CD4-positive, alpha-beta memory T cell (primary cell): ENCODE measurements around the gene HOXD11. TPM values are rescaled to one million over a fixed set of nuclear protein-coding genes. Genes with fewer than 3 reads are reported as not detected.
A peak's percentile ranks its signal among the peaks of the same experiment; 100 is the strongest.

Experiments
- CTCF ChIA-PET: fragments of 350-600 bp; sonication (Branson Sonifier 250); formaldehyde crosslinking; loops from one replicate; lab custom pipeline; 2021; ENCODE audit warnings: inconsistent platforms; ENCODE audit not compliant: partially characterized antibody; lab: Charles Lee
- POLR2A ChIA-PET: fragments of 350-600 bp; sonication (Branson Sonifier 250); formaldehyde crosslinking; loops from one replicate; lab custom pipeline; 2021; ENCODE audit not compliant: partially characterized antibody; lab: Charles Lee
- DNase-seq, 5 donors: peaks; one replicate each; pipeline versions ENCODE4 v3.0.0 to v3.0.0-alpha.2; 2020 to 2022; ENCODE audit warnings: mixed read lengths in 1 of 5
- H3K27ac ChIP-seq: one replicate; pipeline ENCODE4 v1.7.0; 2013; ENCODE audit warnings: low read depth, low read length
- H3K27me3 ChIP-seq: 2 replicates; pipeline ENCODE4 v1.7.0; 2013; ENCODE audit warnings: mild to moderate bottlenecking, low read length, moderate library complexity; ENCODE audit not compliant: insufficient read depth
- H3K36me3 ChIP-seq: 2 replicates; pipeline ENCODE4 v1.7.0; 2013; ENCODE audit warnings: mild to moderate bottlenecking, low read length, moderate library complexity; ENCODE audit not compliant: insufficient read depth
- H3K4me1 ChIP-seq: 2 replicates; pipeline ENCODE4 v1.7.0; 2013; ENCODE audit warnings: mild to moderate bottlenecking, low read length, moderate library complexity; ENCODE audit not compliant: insufficient read depth
- H3K4me3 ChIP-seq, 2 donors: one replicate each; pipeline ENCODE4 v1.7.0; 2013; ENCODE audit warnings: low read length in 2 of 2, mild to moderate bottlenecking in 1 of 2
- H3K9me3 ChIP-seq, 2 donors: one replicate each; pipeline ENCODE4 v1.7.0; 2013; ENCODE audit warnings: low read length in 2 of 2, control low read depth in 1 of 2; ENCODE audit not compliant: control insufficient read depth in 1 of 2
- H3K27ac Mint-ChIP-seq, 7 donors: one replicate each; pipeline ENCODE4 v1.8.0; 2020 to 2021; ENCODE audit warnings: mixed read lengths in 7 of 7, mild to moderate bottlenecking in 6 of 7, inconsistent platforms in 3 of 7, moderate library complexity in 3 of 7
- H3K27me3 Mint-ChIP-seq, 2 donors: one replicate each; pipeline ENCODE4 v1.8.0; 2020 to 2021; ENCODE audit warnings: mixed read lengths in 2 of 2
- H3K36me3 Mint-ChIP-seq, 2 donors: one replicate each; pipeline ENCODE4 v1.8.0; 2020 to 2021; ENCODE audit warnings: mixed read lengths in 2 of 2, inconsistent platforms in 1 of 2, mild to moderate bottlenecking in 1 of 2
- H3K4me1 Mint-ChIP-seq, 4 donors: one replicate each; pipeline ENCODE4 v1.8.0; 2020 to 2021; ENCODE audit warnings: mixed read lengths in 4 of 4, mild to moderate bottlenecking in 1 of 4
- H3K4me3 Mint-ChIP-seq, 8 donors: one replicate each; pipeline ENCODE4 v1.8.0; 2020 to 2021; ENCODE audit warnings: mixed read lengths in 8 of 8, mild to moderate bottlenecking in 7 of 8, moderate library complexity in 6 of 8, inconsistent platforms in 3 of 8
- H3K9me3 Mint-ChIP-seq, 8 donors: one replicate each; pipeline ENCODE4 v1.8.0; 2020 to 2021; ENCODE audit warnings: mixed read lengths in 8 of 8, mild to moderate bottlenecking in 5 of 8, inconsistent platforms in 3 of 8, moderate library complexity in 1 of 8
- intact Hi-C: fragments of 100-400 bp; cut with micrococcal nuclease; formaldehyde crosslinking; loops from one replicate; pipeline ENCODE4 v1.15.1; 2023
- polyA plus RNA-seq, 2 donors: library from polyadenylated mRNA; unstranded; fragments of 300-500 nt; fragmentation: Illumina TruSeq; gene quantifications; one replicate each; pipeline ENCODE4 v1.2.3, GENCODE V29; 2021
- total RNA-seq, 2 experiments: library from RNA; stranded (reverse); gene quantifications; one replicate each; pipeline ENCODE4 v1.2.3, GENCODE V29; 2021

The HOXD11 gene
- total and polyA plus RNA-seq, 4 experiments from 2014 or later, result not detected

DNA sequence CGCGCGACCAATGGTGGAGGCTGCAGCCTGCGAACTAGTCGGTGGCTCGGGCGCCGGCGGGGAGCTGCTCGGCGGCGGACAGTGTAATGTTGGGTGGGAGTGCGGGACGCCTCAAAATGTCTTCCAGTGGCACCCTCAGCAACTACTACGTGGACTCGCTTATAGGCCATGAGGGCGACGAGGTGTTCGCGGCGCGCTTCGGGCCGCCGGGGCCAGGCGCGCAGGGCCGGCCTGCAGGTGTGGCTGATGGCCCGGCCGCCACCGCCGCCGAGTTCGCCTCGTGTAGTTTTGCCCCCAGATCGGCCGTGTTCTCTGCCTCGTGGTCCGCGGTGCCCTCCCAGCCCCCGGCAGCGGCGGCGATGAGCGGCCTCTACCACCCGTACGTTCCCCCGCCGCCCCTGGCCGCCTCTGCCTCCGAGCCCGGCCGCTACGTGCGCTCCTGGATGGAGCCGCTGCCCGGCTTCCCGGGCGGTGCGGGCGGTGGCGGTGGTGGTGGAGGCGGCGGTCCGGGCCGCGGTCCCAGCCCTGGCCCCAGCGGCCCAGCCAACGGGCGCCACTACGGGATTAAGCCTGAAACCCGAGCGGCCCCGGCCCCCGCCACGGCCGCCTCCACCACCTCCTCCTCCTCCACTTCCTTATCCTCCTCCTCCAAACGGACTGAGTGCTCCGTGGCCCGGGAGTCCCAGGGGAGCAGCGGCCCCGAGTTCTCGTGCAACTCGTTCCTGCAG is 15.8 kb downstream of the HOXD11 start, which contains the start of gene HOXD9:
TSS of gene HOXD9 (plus strand) at position 37 of the 728 bp plus-strand sequence. CDS start at position 87, 50 bp downstream.
- Histone ChIP-seq H3K27ac (no peak within 1 kb of the TSS), H3K27me3 (peaks cover 82% of the 10 kb centered on the region), H3K9me3 (no peaks in the 10 kb centered on the region), H3K36me3 (no peaks in the 10 kb centered on the region), H3K4me1 (peaks cover 19% of the 10 kb centered on the region), H3K4me3 (no peak within 1 kb of the TSS)
- no peak for DNase-seq
- CTCF ChIA-PET, result interaction anchor here (0.7 kb wide), 1 partner anchor 431 kb away, joined by 3 read pairs; no protein-coding TSS in a partner anchor
- Mint-ChIP-seq H3K4me3 (peak within 1 kb of the TSS; percentile 33 to 81 (median 64)), H3K36me3 (peaks cover 0 to 6% of the 10 kb centered on the region in 2 donors), H3K27ac (peak within 1 kb of the TSS in 2 of 7 donors; percentile 75 to 89), H3K4me1 (peaks cover 2 to 32% (median 14%) of the 10 kb centered on the region in 4 donors), H3K27me3 (peaks cover 69 to 71% of the 10 kb centered on the region in 2 donors), H3K9me3 (peaks cover 2 to 25% (median 9%) of the 10 kb centered on the region in 8 donors)
- intact Hi-C loops, result no loop called here
- POLR2A ChIA-PET, result no interaction called here

DNA sequence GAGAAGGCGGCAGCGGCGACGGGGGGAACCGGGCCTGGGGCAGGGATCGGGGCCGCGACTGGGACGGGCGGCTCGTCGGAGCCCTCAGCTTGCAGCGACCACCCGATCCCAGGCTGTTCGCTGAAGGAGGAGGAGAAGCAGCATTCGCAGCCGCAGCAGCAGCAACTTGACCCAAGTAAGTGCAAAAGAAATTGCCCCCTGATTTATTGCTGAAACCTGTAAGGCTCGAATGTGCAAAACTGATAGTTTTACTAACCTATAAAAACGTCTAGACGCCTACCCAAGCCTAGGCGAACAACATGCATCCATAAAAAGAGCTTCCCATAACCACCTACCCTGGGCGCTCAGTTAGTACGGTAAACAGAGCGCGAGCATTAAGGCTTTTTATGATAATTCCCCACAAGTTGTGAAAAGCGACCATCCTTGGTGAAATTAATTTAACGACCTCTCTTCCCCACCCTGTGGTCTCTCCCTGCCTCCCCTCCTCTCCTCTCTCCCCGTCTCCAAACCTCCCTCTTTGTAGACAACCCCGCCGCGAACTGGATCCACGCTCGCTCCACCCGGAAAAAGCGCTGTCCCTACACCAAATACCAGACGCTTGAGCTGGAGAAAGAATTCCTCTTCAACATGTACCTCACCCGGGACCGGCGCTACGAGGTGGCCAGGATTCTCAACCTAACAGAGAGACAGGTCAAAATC is 16.5 kb downstream of the HOXD11 start:
- Mint-ChIP-seq H3K9me3 (peaks cover 0 to 32% (median 7%) of the 10 kb centered on the region in 8 donors), H3K4me1 (peaks cover 4 to 39% (median 20%) of the 10 kb centered on the region in 4 donors), H3K27ac (peak overlapping the region in 4 of 7 donors; percentile 3 to 89 (median 63)), H3K36me3 (peaks cover 0 to 7% of the 10 kb centered on the region in 2 donors), H3K27me3 (peaks cover 69 to 71% of the 10 kb centered on the region in 2 donors), H3K4me3 (peak overlapping the region in 7 of 8 donors; percentile 23 to 75 (median 44))
- Histone ChIP-seq H3K36me3 (no peaks in the 10 kb centered on the region), H3K4me3 (no peak overlapping the region), H3K4me1 (peaks cover 23% of the 10 kb centered on the region), H3K27me3 (peaks cover 82% of the 10 kb centered on the region), H3K27ac (no peak overlapping the region), H3K9me3 (no peaks in the 10 kb centered on the region)
- intact Hi-C loops, result no loop called here
- ChIA-PET POLR2A (no interaction called here), CTCF (interaction anchor here (1.9 kb wide), 1 partner anchor 332 kb away, joined by 5 read pairs; no protein-coding TSS in a partner anchor)
- DNase-seq, result no peak

DNA sequence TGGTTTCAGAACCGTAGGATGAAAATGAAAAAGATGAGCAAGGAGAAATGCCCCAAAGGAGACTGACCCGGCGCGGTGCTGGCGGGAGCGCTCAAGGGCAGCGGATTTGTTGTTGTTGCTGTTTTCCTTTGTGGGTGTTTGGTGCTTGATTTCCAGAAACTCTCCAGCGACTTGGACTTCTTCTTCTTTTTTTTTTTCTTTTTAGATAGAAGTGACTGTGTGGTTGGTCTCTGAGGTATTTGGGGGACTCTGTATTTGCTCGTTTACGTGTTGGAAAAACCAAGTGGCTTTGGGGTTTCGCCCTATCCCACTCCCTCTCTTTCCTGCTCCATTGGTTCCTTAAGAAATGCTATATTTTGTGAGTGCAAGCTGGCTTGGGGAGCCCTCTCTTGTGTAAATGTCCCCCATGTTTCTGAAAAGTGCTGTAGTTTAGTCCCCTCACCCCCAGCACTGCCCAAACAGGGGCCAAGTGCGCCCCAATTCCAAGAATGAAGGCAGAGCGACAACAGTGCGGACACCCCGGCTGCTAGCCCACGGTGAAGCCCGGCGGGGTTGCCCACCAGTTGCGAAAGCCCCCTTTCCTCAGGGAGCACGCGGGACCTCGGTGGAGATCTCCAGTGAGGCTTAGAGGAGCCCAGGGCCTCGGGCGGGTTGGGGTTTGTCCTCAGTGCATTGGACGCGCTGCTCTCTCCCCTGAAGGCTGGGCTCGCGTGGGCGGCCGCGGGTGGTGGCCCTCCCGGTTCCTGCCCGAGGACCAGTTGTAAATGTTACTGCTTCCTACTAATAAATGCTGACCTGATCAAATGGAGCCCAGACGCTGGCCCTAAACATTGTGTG is 17.2 kb downstream of the HOXD11 start:
- Mint-ChIP-seq H3K36me3 (peaks cover 0 to 5% of the 10 kb centered on the region in 2 donors), H3K27ac (peak overlapping the region in 4 of 7 donors; percentile 35 to 89 (median 59)), H3K4me3 (peak overlapping the region in 7 of 8 donors; percentile 23 to 75 (median 44)), H3K9me3 (peaks cover 0 to 34% (median 2%) of the 10 kb centered on the region in 8 donors), H3K4me1 (peaks cover 4 to 42% (median 22%) of the 10 kb centered on the region in 4 donors), H3K27me3 (peaks cover 68% of the 10 kb centered on the region in 2 donors)
- ChIA-PET CTCF (interaction anchor here (1.0 to 1.9 kb wide), 2 partner anchors 327 to 331 kb away, joined by 3 to 5 read pairs; no protein-coding TSS in a partner anchor), POLR2A (no interaction called here)
- Histone ChIP-seq H3K27me3 (peaks cover 88% of the 10 kb centered on the region), H3K27ac (no peak overlapping the region), H3K4me3 (no peak overlapping the region), H3K9me3 (no peaks in the 10 kb centered on the region), H3K36me3 (no peaks in the 10 kb centered on the region), H3K4me1 (peaks cover 25% of the 10 kb centered on the region)
- intact Hi-C loops, result no loop called here
- no peak for DNase-seq

DNA sequence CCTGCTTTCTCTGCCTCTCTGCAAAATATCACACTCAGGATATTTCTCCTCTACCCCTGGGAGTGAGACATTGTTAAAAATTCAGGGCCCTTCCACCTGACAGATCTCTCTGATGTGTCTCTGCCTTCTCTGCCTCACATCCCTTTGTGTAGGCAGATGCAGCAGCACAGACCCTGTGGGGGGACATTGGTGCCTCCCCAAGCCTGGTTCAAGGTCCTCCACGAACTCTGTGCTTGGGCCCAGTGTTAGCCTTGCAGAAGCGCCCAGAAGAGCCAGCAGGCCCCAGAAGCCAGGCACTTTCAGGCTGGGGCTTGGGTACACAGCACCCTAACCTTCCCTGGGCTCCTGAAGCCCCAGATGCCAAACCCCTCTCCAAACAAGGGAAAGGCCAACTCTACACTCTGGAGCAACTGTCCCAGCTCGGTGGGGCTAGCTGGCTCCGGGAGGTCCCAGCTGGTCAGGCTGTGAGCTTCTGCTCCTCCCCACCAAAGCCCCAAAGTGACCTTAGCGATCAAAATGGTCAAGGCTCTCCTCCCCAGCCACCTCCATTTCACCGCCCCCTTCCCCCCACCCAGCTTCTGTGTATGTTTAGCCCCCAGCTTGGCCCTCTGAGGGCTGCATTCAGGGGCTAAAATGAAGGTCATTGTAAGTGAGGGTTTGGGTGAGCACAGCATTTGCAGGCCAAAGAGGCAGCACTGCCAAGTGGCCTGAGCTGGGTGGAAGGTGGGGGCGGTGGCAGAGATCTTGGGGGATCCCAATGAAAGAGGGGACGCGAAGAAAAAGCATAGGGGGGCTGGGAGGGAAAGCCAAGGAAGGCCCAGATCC is 18.1 kb downstream of the HOXD11 start:
- no peak overlapping the region for H3K27ac ChIP-seq
- ChIA-PET POLR2A (interaction anchor here (2.2 kb wide), 1 partner anchor 330 kb away, joined by 12 read pairs; no protein-coding TSS in a partner anchor), CTCF (interaction anchor here (0.8 to 4.3 kb wide), 7 partner anchors 15 to 1036 kb away, joined by 3 to 72 read pairs (median 5); no protein-coding TSS in a partner anchor)
- H3K4me3 Mint-ChIP-seq, result peak overlapping the region in 2 of 8 donors; percentile 11 to 44
- H3K36me3 Mint-ChIP-seq, result peaks cover 0 to 5% of the 10 kb centered on the region in 2 donors
- peaks cover 0 to 34% (median 2%) of the 10 kb centered on the region in 8 donors for H3K9me3 Mint-ChIP-seq
- peaks cover 27% of the 10 kb centered on the region for H3K4me1 ChIP-seq
- H3K27me3 Mint-ChIP-seq, result peaks cover 61 to 63% of the 10 kb centered on the region in 2 donors
- H3K27me3 ChIP-seq, result peaks cover 82% of the 10 kb centered on the region
- peaks cover 4 to 38% (median 22%) of the 10 kb centered on the region in 4 donors for H3K4me1 Mint-ChIP-seq
- H3K4me3 ChIP-seq, result no peak overlapping the region
- H3K9me3 ChIP-seq, result no peaks in the 10 kb centered on the region
- H3K36me3 ChIP-seq, result no peaks in the 10 kb centered on the region
- H3K27ac Mint-ChIP-seq, result peak overlapping the region in 3 of 7 donors; percentile 19 to 89 (median 31)
- intact Hi-C loops, result loop anchor here (5.0 kb wide), 1 partner anchor 1037 kb away; no protein-coding TSS in a partner anchor
- no peak for DNase-seq

DNA sequence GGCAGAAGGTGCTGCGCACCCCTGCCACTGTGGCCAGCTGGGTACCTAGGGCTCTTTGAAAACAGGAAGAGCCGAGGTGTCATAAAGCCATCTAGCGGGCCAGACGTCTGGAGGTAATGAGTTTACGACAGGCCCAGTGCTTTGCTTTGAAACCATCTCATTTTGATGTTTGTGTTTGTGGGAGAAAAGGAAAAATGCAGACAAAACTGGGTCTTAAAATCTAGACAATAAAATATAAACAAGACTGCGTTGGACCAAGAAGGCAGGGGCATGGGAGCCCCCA is 18.6 kb downstream of the HOXD11 start:
- CTCF ChIA-PET, result interaction anchor here (0.8 to 4.3 kb wide), 6 partner anchors 15 to 1035 kb away, joined by 3 to 72 read pairs (median 6); no protein-coding TSS in a partner anchor
- Histone ChIP-seq H3K27ac (no peak overlapping the region), H3K4me3 (no peak overlapping the region), H3K4me1 (peaks cover 30% of the 10 kb centered on the region), H3K36me3 (no peaks in the 10 kb centered on the region), H3K9me3 (no peaks in the 10 kb centered on the region), H3K27me3 (peaks cover 80% of the 10 kb centered on the region)
- peaks cover 4 to 38% (median 24%) of the 10 kb centered on the region in 4 donors for H3K4me1 Mint-ChIP-seq
- intact Hi-C loops, result loop anchor here (2.0 to 5.0 kb wide), 2 partner anchors 1037 to 1291 kb away; no protein-coding TSS in a partner anchor
- peaks cover 57 to 59% of the 10 kb centered on the region in 2 donors for H3K27me3 Mint-ChIP-seq
- POLR2A ChIA-PET, result interaction anchor here (2.2 kb wide), 1 partner anchor 329 kb away, joined by 12 read pairs; no protein-coding TSS in a partner anchor
- H3K9me3 Mint-ChIP-seq, result peaks cover 0 to 35% (median 2%) of the 10 kb centered on the region in 8 donors
- peaks cover 0 to 5% of the 10 kb centered on the region in 2 donors for H3K36me3 Mint-ChIP-seq
- H3K4me3 Mint-ChIP-seq, result peak overlapping the region in 1 of 8 donors; percentile 44
- peak overlapping the region in 2 of 7 donors; percentile 19 to 89 for H3K27ac Mint-ChIP-seq
- no peak for DNase-seq
